HEK293T (cell line): ENCODE data around the gene DACH1.

ENCODE experiments used
- CTCF ChIA-PET: fragments of 350-600 bp; formaldehyde crosslinking; extraction: SDS; loops from one replicate; lab custom pipeline; 2021; ENCODE audit warnings: antibody characterized with exemption, inconsistent platforms; lab: Yijun Ruan, JAX
- POLR2A ChIA-PET: fragments of 350-600 bp; formaldehyde crosslinking; extraction: SDS; loops from one replicate; lab custom pipeline; 2020; ENCODE audit warnings: antibody characterized with exemption, inconsistent platforms; lab: Yijun Ruan, JAX
- DNase-seq: peaks from one replicate; pipeline ENCODE4 v3.0.0; 2012; ENCODE audit warnings: mixed read lengths; ENCODE audit errors: extremely low spot score
- ARNT ChIP-seq: fragments of 450-650 bp; IDR thresholded peaks from 2 replicates; pipeline ENCODE4 v1.6.1; 2017; ENCODE audit warnings: mild to moderate bottlenecking
- BHLHE40 ChIP-seq: fragments of 450-650 bp; IDR thresholded peaks from 2 replicates; pipeline ENCODE4 v1.6.1; 2016; ENCODE audit warnings: mild to moderate bottlenecking, moderate library complexity, borderline replicate concordance
- CTBP1 ChIP-seq: fragments of 450-650 bp; IDR thresholded peaks from 2 replicates; pipeline ENCODE4 v1.6.1; 2016; ENCODE audit warnings: borderline replicate concordance
- ELF4 ChIP-seq: fragments of 450-650 bp; IDR thresholded peaks from 2 replicates; pipeline ENCODE4 v1.6.1; 2017; ENCODE audit warnings: antibody characterized with exemption
- FOXA1 ChIP-seq: fragments of 450-650 bp; IDR thresholded peaks from 2 replicates; pipeline ENCODE4 v1.6.1; 2016; ENCODE audit warnings: mild to moderate bottlenecking
- FOXK2 ChIP-seq: fragments of 450-650 bp; IDR thresholded peaks from 2 replicates; pipeline ENCODE4 v1.6.1; 2016; ENCODE audit warnings: mild to moderate bottlenecking
- HDGF ChIP-seq: fragments of 450-650 bp; IDR thresholded peaks from 2 replicates; pipeline ENCODE4 v1.6.1; 2017; ENCODE audit warnings: antibody characterized with exemption, borderline replicate concordance
- L3MBTL2 ChIP-seq: fragments of 450-650 bp; conservative IDR thresholded peaks from 2 replicates; pipeline ENCODE4 v1.6.1; 2016; ENCODE audit warnings: mild to moderate bottlenecking
- LEF1 ChIP-seq: fragments of 450-650 bp; IDR thresholded peaks from 2 replicates; pipeline ENCODE4 v1.6.1; 2017; ENCODE audit warnings: mild to moderate bottlenecking, borderline replicate concordance
- NFRKB ChIP-seq: fragments of 450-650 bp; IDR thresholded peaks from 2 replicates; pipeline ENCODE4 v1.6.1; 2016; ENCODE audit warnings: mild to moderate bottlenecking, moderate library complexity
- PKNOX1 ChIP-seq: fragments of 450-650 bp; IDR thresholded peaks from 2 replicates; pipeline ENCODE4 v1.6.1; 2016
- SP1 ChIP-seq: fragments of 450-650 bp; IDR thresholded peaks from 2 replicates; pipeline ENCODE4 v1.6.1; 2017
- SUZ12 ChIP-seq: fragments of 450-650 bp; IDR thresholded peaks from 2 replicates; pipeline ENCODE4 v1.6.1; 2016; ENCODE audit warnings: mild to moderate bottlenecking
- TARDBP ChIP-seq: fragments of 450-650 bp; IDR thresholded peaks from 2 replicates; pipeline ENCODE4 v1.6.1; 2016
- ZNF384 ChIP-seq: fragments of 450-650 bp; IDR thresholded peaks from 2 replicates; pipeline ENCODE4 v1.6.1; 2016

Gene DACH1

GRCh38 chr13:71672512-71672911, 194.5 kb downstream of the DACH1 start:
- DNase-seq, result peak; percentile 37
- no peak for TF ChIP-seq TARDBP
- no peak for TF ChIP-seq NFRKB
- CTCF ChIA-PET, result interaction anchor here (1.5 kb wide), 1 partner anchor 14 kb away, joined by 6 read pairs; no protein-coding TSS in a partner anchor
- POLR2A ChIA-PET, result no interaction called here

GRCh38 chr13:71663431-71663830, 203.6 kb downstream of the DACH1 start:
- CTCF ChIA-PET, result no interaction called here
- POLR2A ChIA-PET, result no interaction called here
- no peak for TF ChIP-seq SP1
- TF ChIP-seq ZNF384, result no peak
- TF ChIP-seq HDGF, result no peak
- no peak for TF ChIP-seq SUZ12
- no peak for TF ChIP-seq PKNOX1
- no peak for TF ChIP-seq ARNT
- TF ChIP-seq FOXA1, result no peak
- TF ChIP-seq LEF1, result no peak
- TF ChIP-seq TARDBP, result no peak
- DNase-seq, result no peak

GRCh38 chr13:71661921-71662320, 205.1 kb downstream of the DACH1 start:
- CTCF ChIA-PET, result no interaction called here

GRCh38 chr13:71659404-71659803, 207.6 kb downstream of the DACH1 start:
- DNase-seq, result no peak
- TF ChIP-seq CTBP1 (peak; percentile 48; the same call in 1 of the 2 replicates), LEF1 (no peak), PKNOX1 (peak; percentile 44), FOXK2 (no peak), ZNF384 (peak; percentile 75)
- ChIA-PET POLR2A (no interaction called here), CTCF (no interaction called here)

More at GRCh38 chr13:71661921-71662320, 205.1 kb downstream of the DACH1 start:
- DNase-seq, result no peak
- no peak for TF ChIP-seq PKNOX1
- TF ChIP-seq ZNF384, result no peak
- TF ChIP-seq SP1, result no peak
- no peak for TF ChIP-seq L3MBTL2
- TF ChIP-seq HDGF, result no peak
- no peak for TF ChIP-seq FOXK2
- TF ChIP-seq ARNT, result no peak
- no peak for TF ChIP-seq ELF4
- no peak for TF ChIP-seq SUZ12
- no peak for TF ChIP-seq TARDBP
- no peak for TF ChIP-seq CTBP1
- no peak for TF ChIP-seq NFRKB
- no peak for TF ChIP-seq BHLHE40
- POLR2A ChIA-PET, result no interaction called here

GRCh38 chr13:71645467-71645866, 221.5 kb downstream of the DACH1 start:
- no peak for DNase-seq
- TF ChIP-seq PKNOX1 (peak; percentile 42), ELF4 (no peak), NFRKB (no peak)
- POLR2A ChIA-PET, result no interaction called here

GRCh38 chr13:71644579-71644978, 222.4 kb downstream of the DACH1 start:
- TF ChIP-seq SP1, result no peak
- no peak for TF ChIP-seq ZNF384
- no peak for TF ChIP-seq SUZ12
- TF ChIP-seq L3MBTL2, result no peak
- TF ChIP-seq CTBP1, result peak; percentile 89
- TF ChIP-seq PKNOX1, result 0 out of 2 replicates have a peak, but pooled peaks have one; percentile 1
- TF ChIP-seq FOXK2, result no peak
- no peak for TF ChIP-seq HDGF
- DNase-seq, result peak; percentile 62
- ChIA-PET CTCF (interaction anchor here (1.0 kb wide), 1 partner anchor 188 kb away, joined by 3 read pairs; no protein-coding TSS in a partner anchor), POLR2A (interaction anchor here (1.1 kb wide), 1 partner anchor 223 kb away, joined by 4 read pairs; the partner anchor contains the start of gene DACH1)

More at GRCh38 chr13:71645467-71645866, 221.5 kb downstream of the DACH1 start:
- CTCF ChIA-PET, result interaction anchor here (1.0 kb wide), 1 partner anchor 187 kb away, joined by 3 read pairs; no protein-coding TSS in a partner anchor
